ENCODE results near the gene SEMA3C. TPM values are rescaled to one million over a fixed set of nuclear protein-coding genes. Genes with fewer than 3 reads are reported as not detected.
A peak's percentile ranks its signal among the peaks of the same experiment; 100 is the strongest.

The SEMA3C gene
- polyA plus RNA-seq, 3 donors: 29.2 to 34.7 (median 31.8) TPM

- DNase-seq (ENCODE audit: extremely low read depth in 1 of 11, low read depth in 9 of 11, low spot score in 4 of 11): no peak
These were observed 109.3 kb downstream of the SEMA3C start for GRCh38 chr7:80809545-80809944.

- no peak for DNase-seq (ENCODE audit: extremely low read depth in 1 of 11, low read depth in 9 of 11, low spot score in 4 of 11)
These were observed 111.5 kb downstream of the SEMA3C start for GRCh38 chr7:80807166-80807900.

- DNase-seq (ENCODE audit: extremely low read depth in 1 of 11, low read depth in 9 of 11, low spot score in 4 of 11): no peak
These were observed 112.2 kb downstream of the SEMA3C start for GRCh38 chr7:80806663-80807062.

- no peak for DNase-seq (ENCODE audit: extremely low read depth in 1 of 11, low read depth in 9 of 11, low spot score in 4 of 11)
These were observed 114.3 kb downstream of the SEMA3C start for GRCh38 chr7:80804589-80804988.

- DNase-seq (ENCODE audit: extremely low read depth in 1 of 11, low read depth in 9 of 11, low spot score in 4 of 11): no peak
These were observed 116.3 kb downstream of the SEMA3C start for GRCh38 chr7:80802527-80802926.

GRCh38 chr7:80794631-80795573 lies 123.9 kb downstream of the SEMA3C start:
- DNase-seq (ENCODE audit: extremely low read depth in 1 of 11, low read depth in 9 of 11, low spot score in 4 of 11): peak in 2 of 11 donors; percentile 32 to 38

- no peak for DNase-seq (ENCODE audit: extremely low read depth in 1 of 11, low read depth in 9 of 11, low spot score in 4 of 11)
These were observed 127.3 kb downstream of the SEMA3C start for GRCh38 chr7:80791509-80791929.

- no peak for DNase-seq (ENCODE audit: extremely low read depth in 1 of 11, low read depth in 9 of 11, low spot score in 4 of 11)
These were observed 128.0 kb downstream of the SEMA3C start for GRCh38 chr7:80790877-80791276.

GRCh38 chr7:80787721-80788120 lies 131.1 kb downstream of the SEMA3C start:
- no peak for DNase-seq (ENCODE audit: extremely low read depth in 1 of 11, low read depth in 9 of 11, low spot score in 4 of 11)

- no peak for DNase-seq (ENCODE audit: extremely low read depth in 1 of 11, low read depth in 9 of 11, low spot score in 4 of 11)
These were observed 132.8 kb downstream of the SEMA3C start for GRCh38 chr7:80785961-80786536.

- DNase-seq (ENCODE audit: extremely low read depth in 1 of 11, low read depth in 9 of 11, low spot score in 4 of 11): no peak
These were observed 133.6 kb downstream of the SEMA3C start for GRCh38 chr7:80785276-80785675.

- no peak for DNase-seq (ENCODE audit: extremely low read depth in 1 of 11, low read depth in 9 of 11, low spot score in 4 of 11)
These were observed 135.0 kb downstream of the SEMA3C start for GRCh38 chr7:80783678-80784327.

- no peak for DNase-seq (ENCODE audit: extremely low read depth in 1 of 11, low read depth in 9 of 11, low spot score in 4 of 11)
These were observed 135.6 kb downstream of the SEMA3C start for GRCh38 chr7:80783186-80783677.

GRCh38 chr7:80781561-80781979 lies 137.3 kb downstream of the SEMA3C start:
- DNase-seq (ENCODE audit: extremely low read depth in 1 of 11, low read depth in 9 of 11, low spot score in 4 of 11): no peak

GRCh38 chr7:80781146-80781545 lies 137.7 kb downstream of the SEMA3C start:
- DNase-seq (ENCODE audit: extremely low read depth in 1 of 11, low read depth in 9 of 11, low spot score in 4 of 11): no peak

GRCh38 chr7:80779456-80779855 lies 139.4 kb downstream of the SEMA3C start:
- no peak for DNase-seq (ENCODE audit: extremely low read depth in 1 of 11, low read depth in 9 of 11, low spot score in 4 of 11)

GRCh38 chr7:80775897-80776296 lies 143.0 kb downstream of the SEMA3C start:
- no peak for DNase-seq (ENCODE audit: extremely low read depth in 1 of 11, low read depth in 9 of 11, low spot score in 4 of 11)

- DNase-seq (ENCODE audit: extremely low read depth in 1 of 11, low read depth in 9 of 11, low spot score in 4 of 11): no peak
These were observed 143.4 kb downstream of the SEMA3C start for GRCh38 chr7:80775482-80775881.

- no peak for DNase-seq (ENCODE audit: extremely low read depth in 1 of 11, low read depth in 9 of 11, low spot score in 4 of 11)
These were observed 144.0 kb downstream of the SEMA3C start for GRCh38 chr7:80774843-80775242.

Measured in renal cortex interstitium (tissue), 11 donors.